Stimulated activated CD8-positive, alpha-beta memory T cell treated with anti-CD3 and anti-CD28 coated beads, Interleukin-15, amount 100 ng/mL, for 24 hours (primary cell): Measurements from ENCODE around the gene PREP.

Source experiments
- DNase-seq: peaks from one replicate; pipeline ENCODE4 v3.0.0-alpha.2; 2020; ENCODE audit warnings: low read depth

Gene PREP

DNA sequence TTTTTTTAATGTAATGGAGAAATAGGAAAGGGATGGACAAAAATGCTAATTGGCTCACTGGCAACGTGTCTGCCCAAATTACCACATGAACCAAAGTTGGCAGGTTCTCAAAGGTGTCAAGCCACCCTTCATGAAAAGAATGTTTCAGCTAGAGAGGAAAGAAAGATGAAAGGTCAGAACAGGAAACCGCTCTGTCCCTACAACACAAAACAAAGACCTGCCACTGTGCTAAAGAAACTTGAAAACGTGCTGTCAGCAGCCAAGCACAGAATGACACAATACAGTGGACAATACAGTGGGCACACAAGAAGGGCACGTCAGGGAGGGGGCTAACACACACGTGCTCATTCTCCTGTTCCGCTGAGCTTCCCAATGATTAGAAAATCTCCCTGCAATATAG is 4.9 kb downstream of the PREP start:
- DNase-seq: no peak

DNA sequence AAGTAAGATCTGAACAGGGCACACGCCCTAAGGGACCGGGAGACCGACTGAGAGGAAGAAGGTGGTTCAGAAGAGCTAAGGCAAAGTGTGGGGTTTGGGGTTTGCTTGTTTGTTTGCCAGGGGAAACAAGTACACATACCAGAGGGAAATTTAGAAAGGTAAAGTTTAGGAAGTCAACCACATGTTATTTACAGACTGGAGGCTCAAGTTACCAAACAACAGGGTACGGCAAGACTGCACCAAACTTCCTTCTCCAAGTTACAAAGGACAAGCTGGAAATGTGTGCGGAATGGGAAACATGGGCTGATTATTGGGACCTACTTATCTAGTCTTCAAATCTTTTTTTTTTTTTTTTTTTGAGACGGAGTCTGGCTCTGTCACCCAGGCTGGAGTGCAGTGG is 11.2 kb downstream of the PREP start:
- no peak for DNase-seq

DNA sequence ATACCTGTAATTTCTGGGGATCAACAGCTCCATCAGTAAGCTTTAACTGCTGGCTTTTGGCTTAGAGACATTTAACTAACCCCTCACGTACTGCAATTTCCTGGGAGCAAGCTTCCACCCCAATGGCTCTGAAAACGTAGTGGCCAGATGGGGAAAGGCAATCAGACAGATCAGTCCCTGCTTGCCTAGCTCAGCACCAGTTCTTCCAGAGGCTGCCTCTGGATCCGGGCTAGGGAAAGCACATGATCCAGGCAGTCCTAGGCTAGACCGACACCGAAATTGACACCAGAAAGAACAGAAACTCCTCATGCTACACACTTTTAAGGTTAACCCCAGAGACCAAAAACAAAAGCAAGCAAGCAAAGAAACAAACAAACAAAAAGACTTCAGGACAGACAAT is 13.3 kb downstream of the PREP start:
- DNase-seq: no peak

DNA sequence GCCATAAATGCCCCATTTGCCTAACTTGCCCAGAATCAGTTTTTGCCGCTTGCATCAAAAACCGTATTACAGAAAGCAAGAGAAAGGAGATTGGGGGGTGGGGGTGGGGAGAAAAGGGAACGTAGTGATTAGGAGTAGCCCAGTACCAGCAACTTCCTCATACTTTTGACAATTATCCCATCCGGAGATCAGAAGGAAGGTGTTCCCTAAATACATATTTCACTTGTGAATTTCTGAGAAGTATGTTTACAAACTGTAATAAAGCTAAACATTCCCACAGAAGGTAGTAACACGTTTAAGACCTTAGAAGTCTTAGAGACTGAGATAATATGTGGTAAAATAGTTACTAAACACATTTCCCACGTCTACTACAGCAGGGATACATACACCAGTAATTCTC is 14.5 kb downstream of the PREP start:
- no peak for DNase-seq

DNA sequence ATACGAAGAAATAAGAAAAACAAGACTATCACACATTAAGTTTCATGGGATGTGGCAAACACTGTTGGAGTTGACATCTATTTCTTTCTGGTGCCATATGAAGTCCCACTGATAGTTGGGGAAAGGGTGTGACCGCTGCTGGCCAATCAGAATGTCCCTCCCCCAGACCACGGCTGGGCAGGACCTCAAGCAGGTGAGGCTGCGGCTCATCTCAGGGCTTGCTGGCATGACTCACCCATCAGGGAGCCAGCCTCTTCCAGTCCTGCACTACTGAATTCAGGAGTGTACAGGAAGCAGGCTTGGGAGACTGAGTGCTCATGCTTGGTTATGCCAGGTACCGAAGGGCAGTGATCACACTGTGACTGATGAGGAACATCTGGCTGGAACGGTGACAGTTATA is 18.9 kb downstream of the PREP start:
- DNase-seq: no peak

DNA sequence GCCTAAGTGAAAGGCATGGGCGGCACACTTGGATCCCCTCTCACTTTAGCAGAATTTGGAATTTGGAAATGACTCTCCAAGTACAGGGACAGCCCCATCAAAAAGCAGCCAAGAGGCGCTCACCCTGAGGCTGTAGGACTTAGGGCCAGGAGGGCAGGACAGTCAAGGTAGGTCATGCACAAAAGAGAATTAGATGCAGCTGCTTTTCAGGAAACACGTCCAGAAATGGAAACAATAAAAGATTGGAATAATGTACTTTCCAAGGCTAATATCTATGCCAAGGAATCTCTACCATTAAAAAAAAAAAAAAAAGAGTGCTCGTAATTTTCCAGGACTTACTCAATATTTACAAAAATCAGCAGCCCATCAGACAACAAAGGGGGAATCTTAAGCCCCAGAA is 19.9 kb downstream of the PREP start:
- no peak for DNase-seq

DNA sequence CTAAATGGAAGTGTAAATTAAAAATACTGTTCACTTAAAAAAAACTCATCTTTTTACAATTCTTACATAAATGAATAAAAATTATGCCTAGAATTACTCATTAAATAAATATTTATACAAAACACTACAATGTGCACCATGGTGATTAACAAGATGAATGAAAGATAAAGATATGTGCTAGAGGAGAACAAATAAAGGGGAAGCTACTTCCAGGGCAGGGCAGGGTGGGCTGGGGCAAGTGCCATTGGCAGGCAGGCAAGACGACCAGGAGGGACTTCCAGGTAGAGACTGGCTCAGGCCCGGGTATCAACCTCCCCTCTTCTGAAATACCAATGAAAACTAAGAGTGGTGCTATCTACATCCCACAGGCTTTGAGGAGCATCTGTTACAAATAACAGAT is 20.4 kb downstream of the PREP start:
- no peak for DNase-seq

DNA sequence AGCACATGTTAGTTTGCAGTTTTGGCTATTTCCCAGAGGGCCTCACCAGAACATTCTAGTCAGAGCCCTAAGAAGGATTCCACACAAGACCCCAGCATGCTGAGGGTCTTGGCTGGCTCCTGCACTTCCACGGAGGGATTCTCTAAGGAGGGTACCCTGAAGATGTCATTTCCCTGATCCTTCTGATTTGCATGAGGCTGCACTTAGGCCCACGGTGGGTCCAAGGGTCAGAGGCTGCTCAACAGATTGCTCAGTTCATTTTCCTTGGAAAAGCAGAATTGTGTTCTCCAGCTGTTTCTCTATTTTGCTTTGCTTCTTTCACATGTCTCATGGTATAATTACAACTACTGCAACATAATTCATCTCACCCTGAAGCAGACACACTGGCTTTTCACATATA is 22.2 kb downstream of the PREP start:
- no peak for DNase-seq

DNA sequence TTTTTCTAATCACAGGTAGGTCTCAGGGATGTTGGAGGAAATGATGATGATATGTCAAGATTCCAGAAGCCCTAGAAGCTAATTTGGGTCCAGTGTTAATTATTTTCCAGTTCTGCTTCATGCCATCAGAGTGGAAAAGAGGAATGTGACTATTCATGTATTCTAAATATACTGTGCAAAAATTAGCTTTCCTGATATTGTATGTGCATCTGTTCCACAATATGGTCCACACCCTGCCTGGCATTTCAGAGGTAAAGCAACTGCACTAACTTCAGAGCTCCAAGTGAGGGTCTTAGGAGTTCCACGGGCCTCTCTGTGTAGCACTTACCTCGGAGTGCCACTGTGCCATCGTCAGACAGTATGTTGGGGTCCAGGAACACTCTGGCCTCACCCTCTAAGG is 27.1 kb downstream of the PREP start:
- DNase-seq: no peak

DNA sequence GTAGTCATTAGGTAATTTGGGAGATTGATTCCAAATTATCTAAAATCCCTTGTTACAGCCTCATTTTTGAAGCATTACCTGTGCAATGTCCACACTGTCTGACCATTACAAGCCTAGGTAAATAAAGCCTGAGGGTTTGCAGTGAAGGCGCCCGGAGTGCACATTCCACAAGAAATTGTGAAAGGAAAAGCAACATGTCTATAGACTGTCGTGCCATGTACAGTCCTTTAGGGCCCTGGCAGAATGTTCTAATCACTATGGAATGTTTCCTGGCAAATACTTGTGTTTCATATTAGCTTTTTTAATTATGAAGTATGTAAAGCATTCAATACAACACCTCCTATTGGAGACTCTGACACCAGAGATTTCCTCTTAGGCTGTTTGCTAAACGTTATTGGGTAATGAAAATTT is 28.9 kb downstream of the PREP start:
- no peak for DNase-seq

DNA sequence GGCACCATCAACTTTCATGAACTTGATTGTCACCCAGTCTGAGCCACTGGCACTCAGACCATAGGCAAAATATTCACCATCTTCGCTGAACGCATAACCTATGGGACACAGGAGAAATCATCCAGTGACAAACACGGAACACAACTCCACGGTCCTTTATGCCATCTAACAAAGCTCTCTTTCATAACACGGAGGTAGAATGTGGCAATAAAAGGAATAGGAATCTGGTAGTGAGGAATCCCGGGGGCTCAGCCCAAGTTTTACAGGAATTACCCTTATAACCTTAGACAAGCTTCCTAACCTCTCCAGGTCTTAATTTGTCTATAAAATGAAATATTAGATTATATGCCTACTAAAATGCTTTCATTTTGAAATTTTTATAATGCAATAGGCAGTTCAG is 29.4 kb downstream of the PREP start:
- no peak for DNase-seq

DNA sequence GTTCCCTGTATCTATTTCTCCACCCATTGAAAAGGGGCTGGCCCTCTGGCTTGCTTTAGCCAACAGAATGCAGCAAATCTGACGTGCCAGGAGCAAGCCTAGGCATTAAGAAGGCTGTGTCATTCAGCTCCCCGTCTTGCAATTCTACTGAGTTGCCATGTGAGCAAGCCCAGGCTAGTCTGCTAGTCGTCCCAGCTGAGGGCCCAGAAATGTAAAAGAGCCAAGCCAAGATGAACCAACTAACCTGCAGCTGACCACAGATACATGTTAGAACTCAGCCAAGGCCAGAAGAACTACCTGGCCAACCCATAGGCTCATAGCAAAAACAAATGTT is 30.1 kb downstream of the PREP start:
- DNase-seq: no peak

DNA sequence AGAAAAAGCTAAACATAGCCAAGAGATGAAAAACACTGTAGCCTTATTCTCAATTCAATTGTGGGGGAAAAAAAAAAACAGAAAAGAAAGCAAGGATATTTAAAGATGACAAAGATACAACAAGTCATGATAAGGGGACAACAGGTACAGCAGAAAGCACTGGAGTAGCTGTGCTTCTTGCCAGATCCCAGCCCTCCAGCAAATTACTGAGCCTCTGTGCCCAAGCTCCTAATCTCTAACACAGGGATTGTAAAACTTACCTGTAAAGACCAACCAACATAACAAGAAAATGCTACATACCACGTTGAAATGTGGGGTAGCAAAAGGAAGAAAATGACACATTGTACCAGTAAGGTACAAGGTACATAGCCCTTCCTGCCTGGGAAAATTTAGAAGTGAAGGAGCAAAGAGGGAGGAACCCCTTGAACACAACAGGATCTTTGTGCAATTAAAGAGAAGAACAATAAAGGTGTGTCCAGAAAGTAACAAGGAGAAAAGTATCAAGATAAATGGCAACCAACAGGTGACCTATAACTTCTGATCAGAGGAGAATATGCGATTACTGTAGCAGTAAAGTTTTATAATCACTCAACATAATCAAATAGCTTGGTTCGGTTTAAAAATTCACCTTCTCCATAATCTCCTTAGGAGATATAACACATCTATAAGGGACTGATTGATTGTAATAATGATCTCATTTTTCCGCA is 30.6 kb downstream of the PREP start:
- no peak for DNase-seq

DNA sequence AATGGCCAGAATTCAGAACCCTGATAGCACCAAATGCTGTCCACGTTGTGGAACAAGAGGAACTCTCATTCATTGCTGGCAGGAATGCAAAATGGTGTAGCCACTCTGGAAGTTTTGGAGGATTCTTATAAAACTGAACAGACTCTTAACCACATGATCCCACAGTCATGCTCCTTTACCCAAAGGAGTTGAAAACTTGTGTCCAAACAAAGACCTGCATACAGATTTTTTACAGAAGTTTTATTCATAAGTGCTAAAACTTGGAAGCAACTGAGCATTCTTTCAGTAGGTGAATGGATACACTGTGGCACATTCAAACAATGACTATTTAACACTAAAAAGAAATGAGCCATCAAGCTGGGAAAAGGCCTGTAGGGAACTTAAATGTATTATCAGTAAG is 32.5 kb downstream of the PREP start:
- no peak for DNase-seq

DNA sequence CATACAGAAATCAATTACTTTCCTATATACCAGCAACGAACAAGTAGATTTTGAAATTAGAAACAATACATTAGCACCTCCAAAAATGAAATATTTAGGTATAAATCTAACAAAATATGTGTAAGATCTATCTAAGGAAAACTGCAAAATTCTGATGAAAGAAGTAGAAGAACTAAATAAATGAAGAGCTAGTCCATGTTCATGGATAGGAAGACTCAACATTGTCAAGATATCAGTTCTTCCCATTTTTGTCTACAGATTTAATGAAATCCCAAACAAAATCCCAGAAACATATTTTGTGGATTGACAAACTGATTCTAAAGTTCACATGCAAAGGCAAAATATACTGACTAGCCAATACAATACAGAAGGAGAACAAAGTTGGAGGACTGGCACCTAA is 33.7 kb downstream of the PREP start:
- DNase-seq: no peak

DNA sequence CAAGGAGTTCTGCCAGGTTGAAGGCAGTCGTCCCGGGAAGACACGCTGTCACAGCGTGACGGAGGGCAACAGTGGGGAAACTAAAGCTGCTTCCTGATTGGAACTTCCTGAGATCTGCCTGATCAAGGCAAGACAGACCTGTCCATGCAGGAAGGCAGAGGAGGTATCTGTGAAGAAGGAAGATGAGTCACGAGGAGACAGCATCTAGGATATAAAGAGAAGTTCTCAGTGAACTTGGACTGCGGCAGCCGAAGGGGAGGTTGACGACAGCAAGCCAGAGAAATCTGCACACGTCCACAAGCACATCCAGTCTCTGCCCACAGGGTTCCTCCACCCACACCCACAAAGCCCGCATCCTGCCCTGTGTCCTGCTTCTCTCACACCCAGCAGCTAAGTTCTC is 38.6 kb downstream of the PREP start:
- no peak for DNase-seq

DNA sequence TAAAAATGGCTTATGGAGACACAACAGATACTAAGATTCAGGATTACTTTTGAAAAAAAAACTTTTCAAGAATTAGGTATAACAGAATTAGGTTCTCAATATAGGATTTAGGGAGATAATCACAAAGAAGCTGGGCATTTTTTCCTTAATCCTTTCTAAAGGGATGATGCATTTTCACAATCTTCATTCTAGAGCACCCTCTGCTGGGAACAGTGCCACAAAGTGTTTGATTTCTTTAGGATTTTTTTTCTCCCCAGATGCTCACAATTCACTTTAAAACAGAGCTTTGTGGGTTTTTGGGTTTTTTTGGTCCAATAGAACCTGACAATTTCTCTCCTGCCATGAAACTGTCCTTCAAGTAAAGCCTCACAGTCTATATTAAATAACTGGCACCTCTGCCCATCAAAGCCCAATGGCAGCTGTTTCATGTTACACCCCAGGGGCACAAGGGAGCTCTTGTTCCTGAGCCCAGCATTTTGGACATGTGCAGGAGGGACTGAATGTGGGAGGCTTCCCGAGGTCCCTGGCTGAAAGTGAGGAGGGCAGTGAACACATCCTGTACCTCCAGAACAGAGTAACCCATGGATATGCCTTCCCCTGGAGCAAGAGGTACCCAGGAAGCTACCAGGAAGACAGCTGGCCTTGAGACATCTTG is 39.7 kb downstream of the PREP start:
- no peak for DNase-seq

DNA sequence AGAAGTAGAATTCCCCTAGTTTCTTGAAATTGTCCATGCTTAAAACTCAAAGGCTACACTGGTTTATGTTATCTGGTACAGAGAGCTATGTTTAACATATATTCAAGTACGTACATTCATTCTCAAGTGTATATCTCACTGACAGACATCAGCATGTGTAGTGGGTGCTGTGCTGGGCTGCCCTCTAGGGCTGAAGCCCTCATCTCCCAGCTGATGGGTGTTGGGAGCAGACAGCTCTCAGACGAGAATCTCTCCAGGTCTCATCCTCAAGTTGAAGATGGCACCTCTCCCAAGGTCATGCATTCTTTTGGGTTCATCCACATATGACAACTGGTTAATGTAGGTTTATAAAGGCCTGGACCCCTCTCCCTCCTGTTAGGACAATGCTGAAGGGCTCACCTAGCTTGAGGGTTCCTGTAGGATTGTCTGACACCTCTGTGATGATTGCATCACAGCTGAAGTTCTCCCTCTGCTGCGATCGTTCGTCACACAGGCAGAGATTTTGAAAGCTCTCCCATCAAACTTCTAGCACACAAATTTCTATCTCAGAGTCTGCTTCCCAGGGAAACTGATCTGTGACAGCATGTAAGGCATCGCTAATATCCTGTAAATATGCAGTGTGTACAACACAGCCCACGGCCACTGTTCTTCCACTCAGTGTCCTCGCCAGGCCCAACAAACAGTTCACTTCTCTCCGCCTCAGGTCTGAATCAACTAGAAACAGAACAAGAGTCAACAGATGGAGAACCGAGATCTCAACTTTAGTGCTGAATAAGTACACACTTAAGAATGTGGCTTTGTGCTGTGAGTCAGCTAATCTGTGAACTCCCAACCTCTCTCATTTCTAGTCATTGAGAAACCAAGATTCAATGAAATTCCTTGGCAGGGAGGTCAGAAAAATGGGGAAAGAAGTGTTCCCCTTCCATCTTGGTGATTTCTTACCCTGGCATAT is 43.2 kb downstream of the PREP start:
- DNase-seq: no peak

DNA sequence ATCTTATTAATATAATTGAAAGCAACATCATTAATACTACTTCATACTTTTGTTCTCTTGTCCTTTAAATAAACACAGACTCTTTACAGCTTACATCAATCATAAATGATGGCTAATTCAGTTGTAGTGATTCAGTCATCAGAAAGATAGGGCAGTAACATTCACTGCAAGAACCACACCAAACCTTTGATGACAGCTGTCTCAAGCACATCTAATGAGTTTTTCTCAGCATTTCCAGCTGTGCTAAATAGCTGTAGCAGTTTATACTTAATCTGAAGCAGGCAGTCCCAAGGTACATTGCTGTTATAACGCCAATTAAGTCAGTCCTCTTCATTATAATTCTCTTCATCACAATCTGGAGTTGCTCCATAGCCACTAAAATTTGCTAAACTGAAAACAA is 45.7 kb downstream of the PREP start:
- DNase-seq: no peak

DNA sequence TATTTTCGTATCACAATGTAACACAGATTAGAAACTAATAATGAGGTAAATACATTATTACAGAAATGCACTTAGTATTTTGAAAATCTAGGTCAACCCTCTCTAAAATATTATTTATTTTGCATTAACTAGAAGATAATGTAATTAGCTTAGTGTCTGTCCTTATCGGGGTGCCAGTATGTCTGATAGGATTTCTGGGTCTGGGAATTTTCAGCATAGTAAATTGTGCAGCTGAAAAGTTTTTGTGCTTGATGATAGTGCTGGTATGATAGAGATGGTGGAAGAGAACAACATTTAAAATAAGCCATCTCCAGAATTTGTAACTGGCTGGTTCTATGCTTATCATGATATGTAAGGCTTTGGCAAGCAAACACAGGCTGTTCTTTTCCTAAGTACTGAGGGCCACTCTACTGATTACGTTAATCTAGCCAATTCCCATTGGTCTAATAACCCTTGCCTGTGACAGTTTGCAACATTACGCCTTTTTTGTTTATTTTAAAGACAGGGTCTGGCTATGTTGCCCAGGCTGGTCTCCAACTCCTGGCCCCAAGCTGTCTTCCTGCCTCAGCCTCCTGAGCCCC is 50.8 kb downstream of the PREP start:
- no peak for DNase-seq

DNA sequence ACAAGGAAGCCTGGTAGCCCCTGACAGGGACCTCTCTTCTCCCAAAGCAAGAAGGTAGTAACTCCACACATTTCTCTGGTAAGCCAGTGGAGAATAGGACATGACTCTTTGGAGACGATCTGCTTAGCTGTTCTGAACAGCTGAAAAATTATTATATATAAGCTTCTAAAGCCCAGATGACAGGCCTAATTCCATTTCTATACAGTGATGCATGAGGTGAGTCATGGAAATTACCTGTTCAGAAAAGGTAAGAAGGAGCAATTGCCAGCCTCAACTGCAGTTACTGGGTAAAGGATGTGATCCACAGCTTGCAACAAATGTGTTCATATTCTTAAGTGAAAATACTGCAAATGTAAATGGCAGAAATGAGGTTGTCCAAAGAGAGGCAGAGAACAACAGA is 54.0 kb downstream of the PREP start:
- DNase-seq: no peak

DNA sequence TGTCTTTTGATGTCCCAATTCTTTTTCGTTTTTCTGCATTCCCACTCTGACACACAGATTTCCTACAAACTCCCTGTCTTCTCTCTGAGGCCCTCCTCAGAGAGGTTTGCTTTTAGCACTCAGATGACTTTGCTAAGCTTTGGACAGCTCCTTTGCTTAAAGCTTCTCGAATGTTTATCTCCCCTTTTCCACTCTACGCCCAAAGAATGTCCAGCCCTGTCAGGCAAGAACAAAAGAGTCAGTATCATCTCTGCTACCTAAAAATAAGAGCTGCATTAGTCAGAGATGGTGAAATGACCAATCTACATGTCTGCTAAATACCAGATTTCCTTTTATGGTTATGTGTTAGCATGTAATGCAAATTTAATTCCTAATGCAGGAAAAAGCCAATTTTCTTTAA is 56.8 kb downstream of the PREP start:
- DNase-seq: no peak

DNA sequence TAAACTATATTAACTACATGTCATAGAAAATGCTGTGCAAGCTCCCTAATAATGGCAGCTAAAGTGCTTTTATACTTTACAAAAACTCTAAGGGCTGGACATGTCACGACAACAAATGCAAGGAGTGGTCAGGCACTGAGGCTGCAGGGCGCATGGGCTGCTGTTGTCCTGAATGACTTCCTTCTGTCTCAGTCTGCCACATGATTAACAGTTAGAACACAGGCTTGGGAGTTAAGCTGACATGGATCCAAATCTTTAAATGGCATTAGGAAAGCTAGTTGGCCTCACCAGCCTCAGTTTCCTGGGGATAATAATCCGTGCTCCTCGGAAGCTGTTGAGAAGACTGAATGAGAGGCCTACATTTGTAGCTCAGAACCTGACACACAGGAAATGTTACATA is 57.4 kb downstream of the PREP start:
- DNase-seq: no peak
